Nephron (organoid): ENCODE measurements around the gene FAM167B.
"Not testable (repeated sequence)": the region's sequence is repeated elsewhere in the genome, so short reads cannot be mapped to it uniquely, and the experiment has no call there.

ENCODE experiments used
- H3K27ac Mint-ChIP-seq, 3 experiments: 2 replicates each; pipeline ENCODE4 v1.8.0; 2020; ENCODE audit warnings: mixed read lengths in 3 of 3, mild to moderate bottlenecking in 2 of 3, moderate library complexity in 1 of 3
- H3K27me3 Mint-ChIP-seq: 2 replicates; pipeline ENCODE4 v1.8.0; 2021; ENCODE audit warnings: low read depth, mild to moderate bottlenecking, moderate library complexity, mixed read lengths
- H3K36me3 Mint-ChIP-seq: 2 replicates; pipeline ENCODE4 v1.8.0; 2020; ENCODE audit warnings: low read depth, mixed read lengths
- H3K4me1 Mint-ChIP-seq: 2 replicates; pipeline ENCODE4 v1.8.0; 2020; ENCODE audit warnings: mixed read lengths
- H3K4me3 Mint-ChIP-seq, 3 experiments: 2 replicates each; pipeline ENCODE4 v1.8.0; 2020; ENCODE audit warnings: mild to moderate bottlenecking in 3 of 3, mixed read lengths in 3 of 3, moderate library complexity in 2 of 3
- H3K9me3 Mint-ChIP-seq: 2 replicates; pipeline ENCODE4 v1.8.0; 2020; ENCODE audit warnings: mixed read lengths
- CTCF ChIP-seq, 3 experiments: fragments of 200-600 bp; sonication (generic); IDR thresholded peaks; one replicate each; pipeline ENCODE4 v1.5.0; 2021; ENCODE audit warnings: antibody characterized with exemption in 3 of 3; ENCODE audit not compliant: unreplicated experiment in 3 of 3

Gene FAM167B

GRCh38 chr1:32273391-32274208 lies 26.6 kb downstream of the FAM167B start:
- Mint-ChIP-seq H3K4me3 (peak overlapping the region in 2 of 3 experiments; percentile 3 to 18), H3K4me1 (peaks cover 17% of the 10 kb centered on the region), H3K36me3 (no peaks in the 10 kb centered on the region), H3K27ac (peak overlapping the region; percentile 75 to 88 (median 84)), H3K27me3 (peaks cover 13% of the 10 kb centered on the region), H3K9me3 (no peaks in the 10 kb centered on the region)
- TF ChIP-seq CTCF (IDR thresholded peaks at IDR 0.05; ENCODE audit: unreplicated experiment in 3 of 3) = no peak

GRCh38 chr1:32274646-32275340 lies 27.8 kb downstream of the FAM167B start:
- Mint-ChIP-seq H3K27ac (peak overlapping the region in 1 of 3 experiments; percentile 84), H3K36me3 (no peaks in the 10 kb centered on the region), H3K4me1 (peaks cover 17% of the 10 kb centered on the region), H3K27me3 (peaks cover 13% of the 10 kb centered on the region), H3K9me3 (no peaks in the 10 kb centered on the region), H3K4me3 (no peak overlapping the region)
- TF ChIP-seq CTCF (IDR thresholded peaks at IDR 0.05; ENCODE audit: unreplicated experiment in 3 of 3) = no peak

GRCh38 chr1:32275424-32275823 lies 28.4 kb downstream of the FAM167B start:
- no peak overlapping the region for H3K4me3 Mint-ChIP-seq
- H3K9me3 Mint-ChIP-seq = no peaks in the 10 kb centered on the region
- H3K36me3 Mint-ChIP-seq = no peaks in the 10 kb centered on the region
- no peak overlapping the region for H3K27ac Mint-ChIP-seq
- H3K27me3 Mint-ChIP-seq = peaks cover 13% of the 10 kb centered on the region
- H3K4me1 Mint-ChIP-seq = peaks cover 17% of the 10 kb centered on the region
- TF ChIP-seq CTCF (IDR thresholded peaks at IDR 0.05; ENCODE audit: unreplicated experiment in 3 of 3) = no peak

GRCh38 chr1:32276032-32276782 lies 29.2 kb downstream of the FAM167B start:
- H3K9me3 Mint-ChIP-seq = no peaks in the 10 kb centered on the region
- peaks cover 17% of the 10 kb centered on the region for H3K4me1 Mint-ChIP-seq
- peaks cover 13% of the 10 kb centered on the region for H3K27me3 Mint-ChIP-seq
- H3K4me3 Mint-ChIP-seq = no peak overlapping the region
- TF ChIP-seq CTCF (IDR thresholded peaks at IDR 0.05; ENCODE audit: unreplicated experiment in 3 of 3) = no peak
- H3K36me3 Mint-ChIP-seq = no peaks in the 10 kb centered on the region
- H3K27ac Mint-ChIP-seq = no peak overlapping the region

- H3K4me3 Mint-ChIP-seq, H3K9me3 Mint-ChIP-seq, H3K36me3 Mint-ChIP-seq, H3K27me3 Mint-ChIP-seq, H3K4me1 Mint-ChIP-seq, H3K27ac Mint-ChIP-seq: not testable (repeated sequence)
Observed at GRCh38 chr1:32284777-32285176, 37.8 kb downstream of the FAM167B start.

GRCh38 chr1:32285658-32286057 lies 38.6 kb downstream of the FAM167B start:
- H3K4me1 Mint-ChIP-seq = no peaks in the 10 kb centered on the region
- no peak overlapping the region for H3K27ac Mint-ChIP-seq
- TF ChIP-seq CTCF (IDR thresholded peaks at IDR 0.05; ENCODE audit: unreplicated experiment in 3 of 3) = no peak
- no peak overlapping the region for H3K4me3 Mint-ChIP-seq
- H3K27me3 Mint-ChIP-seq = no peaks in the 10 kb centered on the region
- no peaks in the 10 kb centered on the region for H3K36me3 Mint-ChIP-seq
- H3K9me3 Mint-ChIP-seq = no peaks in the 10 kb centered on the region
